GM13976 (cell line): ENCODE data around the gene IMPG2.

ENCODE experiments used
- DNase-seq: peaks from one replicate; pipeline ENCODE4 v3.0.0; 2012; ENCODE audit warnings: low spot score
- CTCF ChIP-seq: IDR thresholded peaks from 2 replicates; pipeline ENCODE4 v1.5.1; 2012; ENCODE audit warnings: borderline replicate concordance, mild to moderate bottlenecking; ENCODE audit not compliant: insufficient read depth; ENCODE audit errors: extremely low read depth, missing control alignments, control extremely low read depth
- in situ Hi-C: fragments of 300-500 bp; cut with MboI; formaldehyde crosslinking; loops from one replicate; pipeline ENCODE4 v1.12.0; 2022; ENCODE audit warnings: low sequenced_read_pairs, mixed read lengths, inconsistent platforms; ENCODE audit not compliant: unreplicated experiment

IMPG2 gene

GRCh38 chr3:101270149-101270548 lies 50.2 kb downstream of the IMPG2 start:
- TF ChIP-seq CTCF = no peak
- in situ Hi-C loops = no loop called here
- DNase-seq = no peak

- DNase-seq = no peak
- TF ChIP-seq CTCF = no peak
- in situ Hi-C loops = no loop called here
These were observed 51.3 kb downstream of the IMPG2 start for GRCh38 chr3:101268971-101269671.

GRCh38 chr3:101268141-101268540 lies 52.2 kb downstream of the IMPG2 start:
- DNase-seq = no peak
- TF ChIP-seq CTCF = no peak
- in situ Hi-C loops = no loop called here

- DNase-seq = no peak
- no peak for TF ChIP-seq CTCF
These were observed 53.8 kb downstream of the IMPG2 start for GRCh38 chr3:101266566-101266965.

GRCh38 chr3:101266071-101266470 lies 54.3 kb downstream of the IMPG2 start:
- TF ChIP-seq CTCF = no peak
- in situ Hi-C loops = no loop called here
- DNase-seq = no peak

More at GRCh38 chr3:101266566-101266965, 53.8 kb downstream of the IMPG2 start:
- in situ Hi-C loops = no loop called here

GRCh38 chr3:101262393-101263240 lies 57.8 kb downstream of the IMPG2 start:
- TF ChIP-seq CTCF = no peak
- in situ Hi-C loops = no loop called here
- no peak for DNase-seq
